MM.1S (cell line): ENCODE data around the gene CYTH1.

ENCODE experiments used
- EZH2phosphoT487 ChIP-seq: fragments of 300-600 bp; sonication (generic); IDR thresholded peaks from 2 replicates; pipeline ENCODE4 v1.6.1; 2018; ENCODE audit warnings: antibody characterized with exemption, low read length
- TF ChIP-seq, protein P1 (sequence below): fragments of 300-600 bp; sonication (generic); IDR thresholded peaks from 2 replicates; pipeline ENCODE4 v1.5.1; 2016; ENCODE audit warnings: antibody characterized with exemption, low read length, mixed read lengths

DNA sequence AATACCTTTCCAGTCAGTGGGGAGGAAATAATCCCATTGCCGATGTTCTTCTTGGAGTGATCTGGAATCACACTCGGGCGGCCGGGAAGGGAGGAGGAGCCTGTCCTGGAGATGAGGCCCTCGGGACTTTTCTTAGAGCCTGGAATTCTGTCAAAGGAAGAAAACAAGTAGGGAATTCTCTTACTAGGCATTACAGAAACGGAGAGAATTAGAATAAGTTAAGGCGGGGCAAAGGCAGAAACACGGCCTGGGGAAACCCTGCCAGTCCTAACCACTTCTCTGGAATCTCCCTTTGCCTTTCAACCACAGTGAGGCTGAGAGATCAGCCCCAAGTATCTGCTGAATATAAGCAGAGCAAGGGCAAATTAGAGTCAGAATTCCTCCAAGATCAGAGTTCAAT, 30.8 kb upstream of the CYTH1 start:
- TF ChIP-seq, protein P1, sequence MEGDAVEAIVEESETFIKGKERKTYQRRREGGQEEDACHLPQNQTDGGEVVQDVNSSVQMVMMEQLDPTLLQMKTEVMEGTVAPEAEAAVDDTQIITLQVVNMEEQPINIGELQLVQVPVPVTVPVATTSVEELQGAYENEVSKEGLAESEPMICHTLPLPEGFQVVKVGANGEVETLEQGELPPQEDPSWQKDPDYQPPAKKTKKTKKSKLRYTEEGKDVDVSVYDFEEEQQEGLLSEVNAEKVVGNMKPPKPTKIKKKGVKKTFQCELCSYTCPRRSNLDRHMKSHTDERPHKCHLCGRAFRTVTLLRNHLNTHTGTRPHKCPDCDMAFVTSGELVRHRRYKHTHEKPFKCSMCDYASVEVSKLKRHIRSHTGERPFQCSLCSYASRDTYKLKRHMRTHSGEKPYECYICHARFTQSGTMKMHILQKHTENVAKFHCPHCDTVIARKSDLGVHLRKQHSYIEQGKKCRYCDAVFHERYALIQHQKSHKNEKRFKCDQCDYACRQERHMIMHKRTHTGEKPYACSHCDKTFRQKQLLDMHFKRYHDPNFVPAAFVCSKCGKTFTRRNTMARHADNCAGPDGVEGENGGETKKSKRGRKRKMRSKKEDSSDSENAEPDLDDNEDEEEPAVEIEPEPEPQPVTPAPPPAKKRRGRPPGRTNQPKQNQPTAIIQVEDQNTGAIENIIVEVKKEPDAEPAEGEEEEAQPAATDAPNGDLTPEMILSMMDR = no peak
- no peak for TF ChIP-seq EZH2phosphoT487
